ENCODE results near the gene BDKRB1. TPM values are rescaled to one million over a fixed set of nuclear protein-coding genes. Genes with fewer than 3 reads are reported as not detected.

The BDKRB1 gene
- total RNA-seq (ENCODE audit: low replicate concordance): 0.08 and 0.47 TPM in 2 replicates

GRCh38 chr14:96255501-96256366 lies at the start of gene BDKRB1:
Gene BDKRB1, plus strand, starts transcription at chr14:96256210. Its CDS starts 7,473 bp downstream, at chr14:96263683.

Other genes with a start within 250 kb of the BDKRB1 start
- gene C14orf132, start 216.8 kb upstream of the BDKRB1 start, total RNA-seq (ENCODE audit: low replicate concordance): 4.1 and 15.3 TPM in 2 replicates
- gene BDKRB2, start 51.4 kb upstream of the BDKRB1 start, total RNA-seq (ENCODE audit: low replicate concordance): 0.08 and 61.8 TPM in 2 replicates
- gene ATG2B, start 107.1 kb downstream of the BDKRB1 start, total RNA-seq (ENCODE audit: low replicate concordance): 14.8 and 31.1 TPM in 2 replicates
- 27.9 and 57.0 TPM in 2 replicates for gene GSKIP, start 107.3 kb downstream of the BDKRB1 start, total RNA-seq (ENCODE audit: low replicate concordance)
- 0.23 TPM in 2 replicates for gene AK7, start 135.9 kb downstream of the BDKRB1 start, total RNA-seq (ENCODE audit: low replicate concordance)
- gene PAPOLA, start 246.2 kb downstream of the BDKRB1 start, total RNA-seq (ENCODE audit: low replicate concordance): 52.7 and 57.0 TPM in 2 replicates

Measured in smooth muscle cell of the coronary artery (primary cell).